PFSK-1 (cell line): Measurements from ENCODE around the gene TNS4. TPM values are rescaled to one million over a fixed set of nuclear protein-coding genes. Genes with fewer than 3 reads are reported as not detected.

Experiments
- FOXP2 ChIP-seq: optimal IDR thresholded peaks from 2 replicates; pipeline ENCODE3; 2011; ENCODE audit warnings: borderline replicate concordance, control low read depth, inconsistent platforms; ENCODE audit not compliant: insufficient read depth; ENCODE audit errors: extremely low read length, extremely low read depth
- POLR2AphosphoS5 ChIP-seq: IDR thresholded peaks from 2 replicates; pipeline ENCODE4 v1.6.1; 2012; ENCODE audit warnings: low read depth, mild to moderate bottlenecking, control low read depth, low read length, moderate library complexity
- REST ChIP-seq, 2 experiments: IDR thresholded peaks; 2 replicates each; pipeline versions ENCODE4 v1.6.1 to v1.8.0; 2011 to 2012; ENCODE audit warnings: low read depth in 2 of 2, low read length in 2 of 2, control low read depth in 1 of 2, inconsistent platforms in 1 of 2, mild to moderate bottlenecking in 1 of 2, moderate library complexity in 1 of 2; ENCODE audit not compliant: insufficient read depth in 1 of 2
- SIN3A ChIP-seq: IDR thresholded peaks from 2 replicates; pipeline ENCODE4 v1.6.1; 2012; ENCODE audit warnings: mild to moderate bottlenecking, low read length, moderate library complexity, borderline replicate concordance; ENCODE audit not compliant: insufficient read depth
- TAF1 ChIP-seq: IDR thresholded peaks from 2 replicates; pipeline ENCODE4 v1.6.1; 2012; ENCODE audit warnings: low read length, control low read depth, borderline replicate concordance; ENCODE audit not compliant: insufficient read depth
- polyA plus RNA-seq: library from polyadenylated mRNA; unstranded; fragments of >200 nt; gene quantifications from one replicate; pipeline ENCODE4 v1.2.1, GENCODE V29; 2012; ENCODE audit warnings: low read depth, missing spikeins; ENCODE audit not compliant: insufficient read length

TNS4 gene, protein sequence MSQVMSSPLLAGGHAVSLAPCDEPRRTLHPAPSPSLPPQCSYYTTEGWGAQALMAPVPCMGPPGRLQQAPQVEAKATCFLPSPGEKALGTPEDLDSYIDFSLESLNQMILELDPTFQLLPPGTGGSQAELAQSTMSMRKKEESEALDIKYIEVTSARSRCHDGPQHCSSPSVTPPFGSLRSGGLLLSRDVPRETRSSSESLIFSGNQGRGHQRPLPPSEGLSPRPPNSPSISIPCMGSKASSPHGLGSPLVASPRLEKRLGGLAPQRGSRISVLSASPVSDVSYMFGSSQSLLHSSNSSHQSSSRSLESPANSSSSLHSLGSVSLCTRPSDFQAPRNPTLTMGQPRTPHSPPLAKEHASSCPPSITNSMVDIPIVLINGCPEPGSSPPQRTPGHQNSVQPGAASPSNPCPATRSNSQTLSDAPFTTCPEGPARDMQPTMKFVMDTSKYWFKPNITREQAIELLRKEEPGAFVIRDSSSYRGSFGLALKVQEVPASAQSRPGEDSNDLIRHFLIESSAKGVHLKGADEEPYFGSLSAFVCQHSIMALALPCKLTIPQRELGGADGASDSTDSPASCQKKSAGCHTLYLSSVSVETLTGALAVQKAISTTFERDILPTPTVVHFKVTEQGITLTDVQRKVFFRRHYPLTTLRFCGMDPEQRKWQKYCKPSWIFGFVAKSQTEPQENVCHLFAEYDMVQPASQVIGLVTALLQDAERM
- not detected for polyA plus RNA-seq

DNA sequence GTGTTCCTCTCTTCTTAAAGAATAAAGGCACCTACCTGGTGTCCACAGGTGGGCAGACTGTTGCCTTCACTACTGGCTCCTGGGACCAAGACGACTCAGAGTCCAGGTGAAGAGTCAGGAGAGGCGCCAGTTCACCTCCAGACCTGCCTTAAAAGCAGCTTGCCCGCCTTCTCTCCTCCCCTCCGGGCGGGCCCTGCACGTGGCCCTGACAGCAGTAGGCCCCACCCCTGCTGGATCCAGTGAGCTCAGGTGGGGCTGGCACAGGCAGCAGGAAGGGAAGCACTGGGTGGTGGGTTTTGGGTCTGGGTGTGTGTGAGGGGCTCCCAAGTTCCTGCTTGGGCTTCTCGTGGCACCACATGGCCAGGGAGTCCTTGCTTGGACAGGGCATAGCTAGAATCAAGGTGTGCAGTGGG, at the start of gene TNS4:
Gene TNS4, minus strand, starts transcription at position 125 of the 413 bp plus-strand sequence. CDS start 5,198 bp downstream, outside the sequence.
- TF ChIP-seq TAF1 (no peak), REST (IDR thresholded peaks at IDR 0.05; ENCODE audit: insufficient read depth in 1 of 2, low read depth in 2 of 2, low read length in 2 of 2) (no peak), SIN3A (no peak), POLR2AphosphoS5 (no peak), FOXP2 (no peak)

DNA sequence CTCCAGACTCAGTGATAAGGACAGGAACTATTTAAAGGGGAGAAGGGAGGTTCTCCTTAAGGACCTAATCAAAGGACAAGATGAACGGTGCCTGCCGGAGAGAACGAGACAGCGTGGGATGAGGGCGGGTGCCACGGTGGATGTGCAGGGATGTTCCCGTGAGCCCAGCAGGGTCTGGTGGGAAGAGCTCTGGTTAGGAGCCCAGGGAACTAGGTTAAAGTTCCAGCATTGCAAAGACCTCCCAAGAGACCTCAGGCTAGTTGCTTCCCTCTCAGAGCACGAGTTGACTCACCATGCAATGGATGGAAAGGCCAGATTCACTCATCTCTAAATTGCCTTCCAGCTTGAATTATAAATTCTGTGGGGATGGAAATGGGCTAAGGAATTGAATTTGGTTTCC, 49.2 kb upstream of the TNS4 start:
- TF ChIP-seq REST (IDR thresholded peaks at IDR 0.05; ENCODE audit: insufficient read depth in 1 of 2, low read depth in 2 of 2, low read length in 2 of 2) = no peak
- no peak for TF ChIP-seq TAF1
- no peak for TF ChIP-seq FOXP2
- TF ChIP-seq POLR2AphosphoS5 = no peak
- TF ChIP-seq SIN3A = no peak

DNA sequence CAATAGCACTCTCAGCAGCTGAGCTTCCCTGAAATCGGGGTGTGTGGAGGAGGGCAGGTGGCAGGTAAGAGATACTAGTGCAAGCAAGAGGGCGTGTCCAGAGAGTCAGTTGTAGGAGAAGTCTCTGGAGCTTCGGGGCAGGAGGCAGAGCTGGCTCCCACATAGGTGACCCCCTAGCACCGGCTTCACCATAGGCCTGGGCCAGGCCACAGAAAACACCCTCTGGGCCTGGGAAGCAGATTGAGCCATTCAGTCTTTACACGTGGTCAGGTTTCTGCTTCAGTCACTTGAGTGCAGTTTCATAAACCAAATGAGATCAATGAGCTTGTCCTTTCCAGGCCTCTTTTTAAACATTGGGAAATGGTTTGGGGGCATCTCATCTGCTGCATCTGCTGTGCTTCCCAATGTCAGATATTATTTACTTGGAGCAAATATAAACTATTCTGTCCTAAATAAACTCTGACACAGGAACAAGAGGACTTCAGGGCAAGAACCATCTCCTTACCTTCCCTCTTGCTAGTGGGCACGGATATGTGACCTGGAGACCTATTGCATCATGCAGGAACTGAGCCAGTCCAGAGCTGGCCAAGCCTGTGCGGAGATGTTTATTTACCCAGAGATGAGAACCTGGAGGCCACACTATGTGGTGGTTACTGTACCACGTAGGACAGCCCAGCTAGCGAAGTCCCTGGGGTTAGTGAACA, 47.7 kb upstream of the TNS4 start:
- TF ChIP-seq SIN3A (peak; percentile 57; the same call in 1 of the 2 replicates), TAF1 (peak; percentile 32; the same call in 1 of the 2 replicates), REST (IDR thresholded peaks at IDR 0.05; ENCODE audit: insufficient read depth in 1 of 2, low read depth in 2 of 2, low read length in 2 of 2) (no peak; a peak in 1 of 4 replicates), POLR2AphosphoS5 (peak; percentile 17; the same call in 1 of the 2 replicates), FOXP2 (peak; percentile 91)

DNA sequence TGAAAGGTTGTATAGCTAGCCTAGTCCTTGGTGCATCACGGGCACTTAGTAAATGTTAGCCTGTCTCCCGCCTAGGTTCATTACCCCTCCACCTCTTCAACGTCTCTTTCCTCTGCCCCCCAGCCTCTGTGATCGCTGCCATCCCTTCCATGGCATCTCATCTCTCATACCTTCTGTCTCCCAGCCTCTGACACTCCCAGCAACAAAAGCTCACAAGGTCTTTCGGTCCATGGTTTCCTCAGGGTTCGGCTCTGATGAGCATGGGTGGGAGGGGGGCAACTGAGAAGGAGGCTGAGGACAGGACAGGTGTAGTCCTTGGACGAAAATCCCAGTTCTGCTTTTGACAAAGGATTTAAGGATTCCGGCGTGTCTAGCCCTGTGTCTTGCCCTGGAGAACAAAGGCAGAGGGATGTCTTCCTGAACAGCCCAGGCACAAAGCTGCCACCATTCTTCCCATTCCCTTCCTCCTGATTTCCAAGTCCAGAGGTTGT, 47.1 kb upstream of the TNS4 start:
- no peak for TF ChIP-seq SIN3A
- no peak for TF ChIP-seq REST (IDR thresholded peaks at IDR 0.05; ENCODE audit: insufficient read depth in 1 of 2, low read depth in 2 of 2, low read length in 2 of 2)
- TF ChIP-seq POLR2AphosphoS5 = no peak
- no peak for TF ChIP-seq FOXP2
- TF ChIP-seq TAF1 = no peak
